ENCODE results near the gene PRKCE. TPM values are rescaled to one million over a fixed set of nuclear protein-coding genes. Genes with fewer than 3 reads are reported as not detected.
A peak's percentile ranks its signal among the peaks of the same experiment; 100 is the strongest.

The PRKCE gene
- total RNA-seq, 1 experiment from 2014 or later = 5.3 TPM

- in situ Hi-C loops (cut with HindIII; ENCODE audit: low pct_unique_long_range_greater_than_20kb, low sequenced_read_pairs) = no loop called here
- no peak for DNase-seq (ENCODE audit: low read depth)
These were observed 428.6 kb downstream of the PRKCE start for GRCh38 chr2:46079985-46080560.

GRCh38 chr2:46082531-46083485 lies 431.3 kb downstream of the PRKCE start:
- DNase-seq (ENCODE audit: low read depth) = no peak
- in situ Hi-C loops (cut with HindIII; ENCODE audit: low pct_unique_long_range_greater_than_20kb, low sequenced_read_pairs) = no loop called here

- DNase-seq (ENCODE audit: low read depth) = no peak
- in situ Hi-C loops (cut with HindIII; ENCODE audit: low pct_unique_long_range_greater_than_20kb, low sequenced_read_pairs) = no loop called here
These were observed 435.1 kb downstream of the PRKCE start for GRCh38 chr2:46086578-46087070.

DNA sequence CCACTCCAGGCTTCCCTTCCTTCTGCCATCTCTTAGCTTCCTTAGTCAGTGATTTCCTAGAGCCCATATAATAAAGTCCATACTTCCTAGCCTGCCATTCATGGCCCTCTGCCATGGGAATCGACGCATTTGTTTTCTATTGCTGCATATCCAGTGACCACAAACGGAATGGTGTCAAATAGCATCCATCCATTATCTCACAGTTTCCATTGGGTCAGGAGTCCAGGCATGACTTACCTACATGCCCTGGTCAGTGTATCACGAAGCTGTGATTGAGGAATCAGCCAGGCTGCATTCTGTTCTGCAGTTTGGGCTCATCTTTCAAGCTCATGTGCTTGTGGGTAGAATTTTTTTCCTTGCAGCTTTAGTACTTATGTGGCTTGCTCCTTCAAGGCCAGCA lies 436.0 kb downstream of the PRKCE start:
- in situ Hi-C loops (cut with HindIII; ENCODE audit: low pct_unique_long_range_greater_than_20kb, low sequenced_read_pairs) = no loop called here
- DNase-seq (ENCODE audit: low read depth) = no peak

DNA sequence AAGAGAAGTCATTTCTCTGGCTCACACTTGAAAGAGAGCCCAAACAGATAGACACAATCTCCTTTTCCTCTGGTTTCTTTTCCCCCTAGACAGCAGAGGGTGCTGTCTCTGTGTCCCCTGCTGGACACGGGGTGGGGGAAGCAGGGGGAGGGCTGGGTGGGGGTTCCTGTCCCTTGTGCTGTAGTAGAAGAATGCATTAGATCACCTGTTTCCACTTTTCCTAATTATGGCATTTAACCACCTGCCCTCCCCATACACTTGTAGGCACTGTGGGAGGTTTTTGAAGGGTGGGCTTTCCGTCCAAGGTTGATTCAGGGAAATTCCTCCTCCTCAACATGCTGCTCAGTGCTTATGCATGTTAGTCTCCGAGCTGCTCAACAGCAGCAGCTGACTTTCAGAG lies 439.5 kb downstream of the PRKCE start:
- in situ Hi-C loops (cut with HindIII; ENCODE audit: low pct_unique_long_range_greater_than_20kb, low sequenced_read_pairs) = no loop called here
- DNase-seq (ENCODE audit: low read depth) = no peak

DNA sequence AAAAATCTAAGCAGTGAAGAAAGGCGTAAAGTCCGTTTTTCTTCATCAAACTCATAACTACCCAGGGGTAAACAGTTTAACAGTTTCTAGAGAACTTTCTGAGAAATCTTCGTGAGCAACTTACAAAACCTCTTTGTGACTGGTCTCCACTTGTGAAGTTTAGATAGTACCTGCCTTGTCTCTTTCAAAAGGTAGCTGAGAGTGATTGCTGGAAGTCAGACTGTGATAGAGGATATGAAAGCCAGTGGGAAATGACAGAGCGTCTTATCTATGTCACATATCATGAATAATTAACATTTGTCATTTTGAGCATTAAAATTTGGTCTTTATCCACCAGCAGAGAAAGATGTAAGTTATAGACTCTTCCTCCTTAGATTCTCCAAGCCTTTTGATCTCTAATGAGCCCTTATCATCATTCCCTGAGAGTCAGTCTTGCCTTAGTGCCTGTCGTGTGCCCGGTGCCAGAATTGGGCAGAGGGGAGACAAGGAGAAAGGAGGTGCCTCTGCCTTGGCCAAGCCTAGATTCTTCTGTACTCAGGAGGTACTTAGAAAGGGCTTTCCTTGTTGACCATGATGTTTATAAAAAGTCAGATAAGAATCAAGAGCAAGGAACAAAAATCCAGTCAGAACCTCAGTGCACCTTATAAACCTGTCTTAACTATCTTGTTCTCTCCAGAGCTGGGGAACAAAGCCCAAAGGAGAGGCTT lies 440.6 kb downstream of the PRKCE start:
- in situ Hi-C loops (cut with HindIII; ENCODE audit: low pct_unique_long_range_greater_than_20kb, low sequenced_read_pairs) = no loop called here
- no peak for DNase-seq (ENCODE audit: low read depth)

GRCh38 chr2:46094689-46095088 lies 443.2 kb downstream of the PRKCE start:
- DNase-seq (ENCODE audit: low read depth) = no peak
- in situ Hi-C loops (cut with HindIII; ENCODE audit: low pct_unique_long_range_greater_than_20kb, low sequenced_read_pairs) = no loop called here

DNA sequence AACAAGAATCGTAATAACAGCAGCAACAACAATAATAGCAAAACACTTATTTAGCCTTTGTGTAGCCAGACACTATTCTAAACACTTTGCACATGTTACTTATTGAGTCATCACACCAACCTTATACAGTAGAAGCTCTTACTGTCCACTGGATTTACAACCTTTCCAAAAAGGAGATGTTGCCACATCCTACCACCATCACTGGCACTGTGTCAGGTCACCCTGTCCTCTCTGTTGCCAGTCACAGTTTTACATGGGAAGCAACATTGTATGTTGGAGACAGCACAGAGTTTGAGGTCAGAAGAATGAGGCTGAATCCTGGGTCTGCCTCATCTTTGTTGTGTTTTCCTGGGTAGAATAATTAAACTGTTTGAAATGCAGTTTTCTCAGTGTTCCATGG lies 444.4 kb downstream of the PRKCE start:
- DNase-seq (ENCODE audit: low read depth) = no peak
- in situ Hi-C loops (cut with HindIII; ENCODE audit: low pct_unique_long_range_greater_than_20kb, low sequenced_read_pairs) = no loop called here

DNA sequence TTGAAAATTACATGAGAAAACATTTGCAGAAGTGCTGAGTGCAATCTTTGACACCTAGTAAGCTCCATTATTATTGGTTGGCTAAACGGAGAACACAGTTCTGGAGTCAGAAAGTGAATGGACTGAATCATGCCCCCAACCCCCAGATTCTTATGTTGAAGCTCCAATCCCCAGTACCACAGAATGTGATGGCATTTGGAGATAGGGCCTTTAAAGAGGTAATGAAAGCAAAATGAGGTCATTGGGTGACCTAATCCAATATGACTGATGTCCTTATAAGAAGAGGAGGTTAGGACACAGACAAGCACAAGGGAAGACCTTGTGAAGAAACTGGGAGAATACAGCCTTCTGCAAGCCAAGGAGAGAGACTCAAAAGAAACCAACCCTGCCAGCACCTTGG lies 444.8 kb downstream of the PRKCE start:
- no peak for DNase-seq (ENCODE audit: low read depth)
- in situ Hi-C loops (cut with HindIII; ENCODE audit: low pct_unique_long_range_greater_than_20kb, low sequenced_read_pairs) = no loop called here

- peak; percentile 87 for DNase-seq (ENCODE audit: low read depth)
- in situ Hi-C loops (cut with HindIII; ENCODE audit: low pct_unique_long_range_greater_than_20kb, low sequenced_read_pairs) = no loop called here
These were observed 446.4 kb downstream of the PRKCE start for GRCh38 chr2:46097714-46098480.

DNA sequence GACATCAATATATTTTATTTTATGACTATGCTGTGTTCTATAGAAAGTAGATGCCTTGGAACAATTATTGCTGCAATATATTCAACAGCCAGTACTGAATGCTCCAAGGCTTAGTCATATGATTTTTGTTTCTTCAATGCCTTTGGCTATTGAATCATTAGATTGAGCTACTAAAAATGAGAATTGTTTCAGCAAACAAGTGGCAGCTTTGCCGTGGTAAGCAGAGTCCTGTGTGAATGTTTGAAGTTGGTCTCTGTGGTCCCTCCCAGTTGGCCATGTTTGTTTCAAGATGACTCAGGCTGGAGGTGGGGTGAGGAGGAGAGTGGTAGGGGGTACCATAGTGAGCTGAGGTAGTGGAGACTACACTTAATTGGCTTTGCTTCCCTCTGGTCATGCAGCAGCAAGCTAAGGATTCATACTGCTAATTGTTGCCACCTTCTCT lies 447.2 kb downstream of the PRKCE start:
- DNase-seq (ENCODE audit: low read depth) = no peak
- in situ Hi-C loops (cut with HindIII; ENCODE audit: low pct_unique_long_range_greater_than_20kb, low sequenced_read_pairs) = no loop called here

GRCh38 chr2:46101557-46102220 lies 450.2 kb downstream of the PRKCE start:
- in situ Hi-C loops (cut with HindIII; ENCODE audit: low pct_unique_long_range_greater_than_20kb, low sequenced_read_pairs) = no loop called here
- DNase-seq (ENCODE audit: low read depth) = no peak

- no peak for DNase-seq (ENCODE audit: low read depth)
- in situ Hi-C loops (cut with HindIII; ENCODE audit: low pct_unique_long_range_greater_than_20kb, low sequenced_read_pairs) = no loop called here
These were observed 455.2 kb downstream of the PRKCE start for GRCh38 chr2:46106690-46107089.

DNA sequence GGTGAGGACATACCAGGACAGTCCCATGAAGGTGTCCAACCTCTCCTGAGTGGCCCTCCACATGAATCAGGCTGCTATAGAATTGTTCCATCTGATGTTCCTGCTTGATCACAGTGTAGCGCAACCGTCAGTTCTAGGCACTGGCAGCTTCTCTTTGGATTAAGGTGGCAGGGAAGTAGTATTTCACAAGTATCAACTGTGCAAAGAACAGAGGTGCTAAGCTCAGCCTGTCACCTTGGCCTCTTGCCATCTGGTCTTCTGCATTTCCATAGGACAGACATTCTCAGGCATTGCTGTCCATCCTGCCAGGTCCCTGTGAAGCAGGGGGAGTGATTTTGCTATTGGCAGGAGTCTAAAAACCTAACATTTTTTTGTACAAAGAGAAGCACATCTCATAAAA lies 463.5 kb downstream of the PRKCE start:
- in situ Hi-C loops (cut with HindIII; ENCODE audit: low pct_unique_long_range_greater_than_20kb, low sequenced_read_pairs) = no loop called here

GRCh38 chr2:46116150-46116549 lies 464.7 kb downstream of the PRKCE start:
- in situ Hi-C loops (cut with HindIII; ENCODE audit: low pct_unique_long_range_greater_than_20kb, low sequenced_read_pairs) = no loop called here
- DNase-seq (ENCODE audit: low read depth) = no peak

More for the DNA sequence above, 463.5 kb downstream of the PRKCE start:
- no peak for DNase-seq (ENCODE audit: low read depth)

DNA sequence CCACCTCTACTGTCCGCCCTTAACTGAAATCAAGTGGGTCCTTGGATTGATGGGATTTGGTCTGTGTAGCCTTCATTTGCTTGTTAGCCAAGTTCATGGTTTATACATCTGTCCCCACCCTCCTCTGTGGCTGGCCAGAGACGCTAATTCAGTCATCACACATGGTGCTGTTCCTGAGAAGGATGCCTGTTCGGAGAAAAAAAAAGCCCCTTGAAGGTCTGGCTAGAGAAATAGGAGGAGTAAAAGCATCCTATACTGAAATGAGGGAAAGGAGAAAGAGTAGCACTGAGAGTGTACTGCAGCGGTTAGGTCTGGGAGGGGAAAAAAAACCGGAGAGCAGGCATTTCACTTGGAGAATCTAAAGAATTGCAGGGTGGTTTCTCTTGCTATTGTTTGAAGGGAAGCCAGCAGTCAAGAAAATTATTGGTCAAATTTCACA lies 465.1 kb downstream of the PRKCE start:
- DNase-seq (ENCODE audit: low read depth) = no peak
- in situ Hi-C loops (cut with HindIII; ENCODE audit: low pct_unique_long_range_greater_than_20kb, low sequenced_read_pairs) = no loop called here

- DNase-seq (ENCODE audit: low read depth) = no peak
- in situ Hi-C loops (cut with HindIII; ENCODE audit: low pct_unique_long_range_greater_than_20kb, low sequenced_read_pairs) = no loop called here
These were observed 465.9 kb downstream of the PRKCE start for GRCh38 chr2:46117379-46117778.

DNA sequence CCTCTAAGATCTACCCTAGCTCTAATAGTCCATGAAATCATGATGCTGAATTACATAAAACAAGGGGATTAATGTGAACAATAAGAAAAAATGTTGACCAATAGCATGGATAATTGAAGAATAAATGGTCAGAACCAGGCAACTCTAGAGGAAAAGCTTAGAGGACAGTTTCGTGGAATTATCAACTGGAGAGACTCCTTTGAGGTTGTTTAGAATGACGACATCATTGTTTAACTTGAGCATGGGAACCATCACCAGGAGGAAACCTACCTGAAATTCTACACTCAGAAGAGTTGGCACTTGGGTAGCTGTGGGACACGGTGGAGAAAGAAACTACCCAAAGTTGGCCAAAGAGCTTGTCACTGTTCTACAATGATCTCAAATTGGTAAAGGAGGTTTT lies 466.5 kb downstream of the PRKCE start:
- no peak for DNase-seq (ENCODE audit: low read depth)
- in situ Hi-C loops (cut with HindIII; ENCODE audit: low pct_unique_long_range_greater_than_20kb, low sequenced_read_pairs) = no loop called here
